Measurements from ENCODE around the gene LIMCH1.

Gene LIMCH1

GRCh38 chr4:41532882-41533281, 5.1 kb upstream of the LIMCH1 start:
- no peak for DNase-seq

DNA sequence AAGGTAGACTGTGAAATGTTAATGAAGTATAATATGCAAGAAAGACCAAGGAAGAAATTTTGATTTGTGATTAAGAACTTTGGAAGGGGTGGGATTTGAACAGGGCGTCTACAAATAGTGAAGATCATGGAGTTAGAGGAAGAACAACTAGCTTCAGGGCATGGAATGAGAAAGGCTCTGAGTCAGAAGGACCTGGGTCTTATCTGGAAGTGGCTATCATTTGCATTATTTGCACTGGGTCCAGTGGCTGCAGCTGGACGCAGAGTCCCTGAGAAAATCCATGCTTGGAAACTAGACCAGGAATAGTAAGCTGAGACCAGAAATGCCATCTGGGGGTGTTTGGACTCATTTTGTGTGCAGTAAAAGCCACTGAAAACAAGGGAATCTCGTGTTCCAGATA, 4.3 kb upstream of the LIMCH1 start:
- no peak for DNase-seq

DNA sequence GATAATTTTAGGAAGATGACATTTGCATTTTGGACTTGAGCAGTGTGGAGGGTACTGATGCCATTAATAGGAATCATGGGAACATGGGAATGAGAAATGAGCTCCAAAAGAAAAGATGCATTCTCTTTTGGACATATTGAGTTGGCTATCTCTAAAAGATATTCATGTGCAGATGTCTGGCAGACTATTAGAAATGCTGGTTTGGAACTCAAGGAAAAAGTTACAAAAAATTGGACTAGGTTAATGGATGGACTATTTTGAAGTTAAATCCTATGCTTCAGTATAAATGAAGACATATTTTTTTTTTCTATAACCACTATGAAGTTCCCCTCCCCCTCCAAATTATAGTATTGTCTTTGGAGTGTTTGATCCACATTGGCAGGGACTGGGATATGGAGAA, 3.6 kb upstream of the LIMCH1 start:
- DNase-seq, result no peak

GRCh38 chr4:41535911-41536371, 2.0 kb upstream of the LIMCH1 start:
- no peak for DNase-seq

GRCh38 chr4:41537292-41537890, 566 bp upstream of the LIMCH1 start:
- no peak for DNase-seq

DNA sequence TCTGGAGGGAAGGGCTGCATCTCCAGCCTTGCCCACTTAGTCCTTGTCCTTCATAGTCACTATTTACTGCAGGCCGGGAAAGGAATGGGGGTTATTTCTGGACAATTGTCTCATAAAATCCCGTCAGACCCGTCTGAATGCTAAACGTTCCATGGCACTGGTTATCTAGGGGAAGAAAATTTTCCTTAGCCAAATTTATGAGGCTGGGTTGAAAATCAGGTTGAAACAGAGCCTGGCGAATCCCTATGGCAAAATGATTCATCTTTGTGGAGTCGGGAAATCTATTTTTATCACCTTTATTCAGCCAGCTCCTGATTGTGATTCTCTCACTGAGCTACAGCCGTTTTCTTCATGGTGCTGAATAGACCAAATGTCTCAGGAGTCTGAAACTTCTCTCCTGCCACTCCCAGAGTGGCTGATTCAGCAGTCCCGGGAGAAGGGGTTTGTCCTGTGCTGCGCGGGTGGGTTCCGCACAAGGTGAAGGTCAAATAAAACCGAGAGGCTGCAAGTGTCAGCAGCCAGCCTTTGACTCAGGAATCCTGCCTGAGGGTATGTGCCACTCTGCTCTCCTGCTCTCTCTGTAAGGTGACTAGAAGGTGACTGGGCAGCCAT, 1.0 kb downstream of the LIMCH1 start:
- no peak for DNase-seq

DNA sequence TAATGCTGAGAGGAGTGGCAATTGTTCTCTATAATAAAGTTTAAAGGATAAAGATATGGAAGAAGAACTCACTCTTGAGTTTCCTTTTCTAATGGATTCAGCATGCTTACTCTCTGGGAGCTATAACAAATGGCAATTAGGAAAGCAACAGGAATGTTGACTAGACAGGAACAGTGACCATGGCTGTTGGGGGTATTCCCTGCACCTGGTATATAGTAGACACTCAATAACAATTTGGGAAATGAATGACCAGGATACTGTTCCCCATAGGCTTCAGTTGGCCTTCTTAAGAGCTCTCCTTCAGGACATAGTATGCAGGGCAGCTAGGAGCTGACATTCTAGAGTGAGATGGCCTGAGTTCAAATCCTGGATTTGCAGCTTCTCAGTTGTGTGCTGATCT, 1.8 kb downstream of the LIMCH1 start:
- no peak for DNase-seq

GRCh38 chr4:41540687-41541086, 2.7 kb downstream of the LIMCH1 start:
- DNase-seq, result no peak

DNA sequence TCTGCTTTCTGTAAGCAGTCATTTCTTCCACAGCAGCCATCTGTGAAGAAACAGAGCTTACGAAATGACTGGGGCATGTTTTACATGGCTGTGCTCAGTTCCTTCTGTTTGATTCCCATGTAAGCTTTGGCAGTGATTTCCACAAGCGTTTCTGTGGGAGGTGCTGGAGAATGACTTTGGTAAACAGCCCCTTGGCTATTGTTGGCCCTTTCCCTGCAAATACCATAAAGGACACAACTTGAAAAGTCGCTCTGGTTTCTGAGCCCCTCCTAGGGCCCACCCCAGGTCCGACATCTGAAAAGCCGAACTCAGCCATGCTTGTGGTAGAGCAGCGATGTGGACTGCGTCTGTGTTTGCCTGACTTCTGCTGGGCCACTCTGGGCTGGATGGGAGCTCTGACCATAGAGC, 3.7 kb downstream of the LIMCH1 start:
- DNase-seq, result no peak

- no peak for DNase-seq
Observed at GRCh38 chr4:41542526-41543275, 4.7 kb downstream of the LIMCH1 start.

DNA sequence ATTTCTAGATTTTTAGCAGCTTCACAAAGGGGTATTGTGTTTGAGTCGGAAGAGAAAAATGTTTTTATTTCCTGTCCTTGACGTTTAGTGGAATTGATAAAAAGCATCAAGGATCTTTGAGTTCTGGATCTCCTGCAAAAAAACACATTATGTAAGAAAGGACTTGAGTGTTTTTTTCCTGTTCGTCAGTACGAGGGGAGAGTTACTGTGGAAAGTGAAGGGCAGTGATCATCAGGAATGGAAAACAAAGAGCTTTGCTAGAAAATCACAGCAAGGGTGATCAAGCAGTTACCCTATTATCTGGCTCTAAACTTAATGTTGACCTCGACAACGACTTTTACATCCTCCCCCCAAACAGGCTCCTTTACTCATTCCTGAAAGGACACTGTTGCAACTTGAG, 7.3 kb downstream of the LIMCH1 start:
- DNase-seq, result no peak

DNA sequence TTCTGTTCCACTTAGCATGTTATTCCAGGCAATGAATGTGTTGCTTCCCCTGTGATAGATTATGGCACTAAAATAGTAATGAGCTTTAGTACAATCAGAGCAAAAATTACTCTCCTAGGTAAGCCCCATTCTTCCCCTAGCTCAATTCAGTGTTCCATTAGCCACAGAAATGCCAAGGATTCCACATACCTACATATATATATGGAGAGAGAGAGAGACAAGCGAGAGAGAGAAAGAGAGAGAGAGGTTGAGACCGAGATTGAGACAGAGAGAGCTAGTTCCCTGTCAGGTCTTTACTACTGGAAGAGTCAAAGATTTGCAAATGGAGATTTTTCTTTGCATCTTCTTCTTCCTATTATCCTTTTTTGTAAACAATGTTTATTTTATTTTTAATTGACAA, 8.7 kb downstream of the LIMCH1 start:
- no peak for DNase-seq

DNA sequence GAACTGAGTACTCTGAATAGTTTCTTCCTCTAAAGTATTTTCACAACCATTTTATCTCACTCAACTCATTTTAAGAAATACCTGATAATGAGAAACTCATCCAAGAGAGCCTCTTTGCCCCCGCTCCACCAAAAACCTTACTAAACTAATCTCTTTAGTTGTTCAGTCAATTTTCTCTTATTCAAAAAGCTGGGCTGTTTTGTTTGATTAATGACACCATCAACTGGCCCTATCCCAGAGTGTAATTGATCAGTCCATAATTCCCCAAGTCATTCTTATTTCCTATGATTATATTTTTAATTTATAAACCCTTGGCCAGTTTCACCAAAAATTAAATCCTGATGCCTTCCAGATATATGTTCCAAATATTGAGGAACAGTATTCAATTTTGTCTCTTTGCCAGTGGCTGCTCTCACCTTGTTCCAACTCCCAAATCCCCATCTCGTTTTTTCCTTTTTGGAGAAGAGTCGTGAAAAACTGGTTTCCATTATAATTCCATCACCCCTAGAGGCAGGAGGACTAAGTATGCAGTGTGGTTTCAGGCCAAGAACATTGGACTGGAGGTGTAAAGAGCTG, 10.4 kb downstream of the LIMCH1 start:
- no peak for DNase-seq

- no peak for DNase-seq
Observed at GRCh38 chr4:41549478-41549877, 11.5 kb downstream of the LIMCH1 start.

DNA sequence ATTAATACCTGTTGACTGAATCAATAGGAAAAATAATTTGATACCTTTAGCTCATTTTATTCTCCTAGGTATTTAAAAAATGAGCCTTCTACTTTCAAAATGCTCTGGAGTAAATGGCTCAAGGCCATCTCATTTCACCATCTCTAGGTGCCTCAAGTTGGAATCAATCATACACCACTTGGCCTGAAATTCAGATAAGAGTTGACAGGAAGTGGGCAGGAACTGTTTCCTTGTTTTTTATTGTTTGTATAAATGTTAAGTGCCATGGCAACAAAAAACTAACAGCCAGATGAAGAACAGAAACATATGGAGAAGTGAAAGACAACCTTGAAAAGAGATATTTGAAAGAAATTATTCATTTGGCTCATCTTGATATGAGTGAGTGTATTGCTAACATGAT, 12.4 kb downstream of the LIMCH1 start:
- DNase-seq, result no peak

DNA sequence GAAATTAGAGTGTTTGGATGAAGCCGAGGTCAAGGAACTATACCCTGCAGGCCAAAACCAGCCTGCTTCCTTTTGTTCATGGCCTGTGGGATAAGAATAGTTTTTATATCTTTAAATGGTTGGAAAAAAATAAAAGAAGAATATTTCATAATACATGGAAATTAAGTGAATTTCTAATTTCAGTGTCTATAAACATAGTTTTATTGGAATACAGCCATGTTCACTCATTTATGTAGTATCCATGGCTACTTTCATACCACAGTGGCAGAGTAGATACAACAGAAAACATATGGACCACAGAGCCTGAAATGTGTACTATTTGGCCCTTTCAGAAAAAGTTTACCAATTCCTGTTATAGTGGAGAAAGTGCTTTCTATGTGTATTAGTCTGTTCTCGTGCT, 13.6 kb downstream of the LIMCH1 start:
- DNase-seq, result no peak

DNA sequence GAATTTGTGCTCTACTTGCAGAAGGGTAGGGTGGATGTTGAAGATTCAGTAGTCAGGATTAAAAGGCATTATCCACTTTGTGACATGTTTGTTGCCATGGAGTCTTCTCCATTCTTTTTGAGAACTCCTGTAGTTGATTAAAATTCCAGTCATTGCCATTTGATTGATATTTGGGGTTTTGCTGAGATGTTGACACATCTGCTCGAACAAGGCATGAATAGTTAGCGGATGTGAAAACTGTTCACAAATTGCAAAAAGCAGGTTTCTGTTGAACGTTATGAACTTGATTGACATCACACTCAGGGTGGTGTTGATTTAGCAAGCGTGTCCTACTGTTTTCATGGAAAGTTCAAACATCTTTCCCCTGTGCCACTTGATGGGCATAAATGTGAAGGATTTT, 16.9 kb downstream of the LIMCH1 start:
- DNase-seq, result no peak

DNA sequence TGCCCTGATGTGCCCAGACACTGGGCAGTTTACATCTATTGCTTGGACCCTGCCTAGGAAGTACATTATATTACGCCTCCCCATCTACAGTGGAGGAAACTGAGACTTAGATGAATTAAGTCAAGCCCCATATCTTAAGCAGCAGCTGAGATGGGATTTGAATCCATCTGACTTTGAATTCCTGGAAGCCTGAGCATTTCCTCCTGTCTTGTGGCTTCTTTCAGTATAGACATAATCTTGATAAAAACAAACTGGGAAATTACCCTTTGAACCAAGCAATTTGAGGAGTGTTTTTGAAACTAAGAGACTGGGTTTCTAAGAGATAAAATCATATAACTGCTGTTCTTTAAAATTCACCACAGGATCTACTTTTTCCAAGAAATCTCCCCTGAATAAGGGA, 18.6 kb downstream of the LIMCH1 start:
- DNase-seq, result no peak

DNA sequence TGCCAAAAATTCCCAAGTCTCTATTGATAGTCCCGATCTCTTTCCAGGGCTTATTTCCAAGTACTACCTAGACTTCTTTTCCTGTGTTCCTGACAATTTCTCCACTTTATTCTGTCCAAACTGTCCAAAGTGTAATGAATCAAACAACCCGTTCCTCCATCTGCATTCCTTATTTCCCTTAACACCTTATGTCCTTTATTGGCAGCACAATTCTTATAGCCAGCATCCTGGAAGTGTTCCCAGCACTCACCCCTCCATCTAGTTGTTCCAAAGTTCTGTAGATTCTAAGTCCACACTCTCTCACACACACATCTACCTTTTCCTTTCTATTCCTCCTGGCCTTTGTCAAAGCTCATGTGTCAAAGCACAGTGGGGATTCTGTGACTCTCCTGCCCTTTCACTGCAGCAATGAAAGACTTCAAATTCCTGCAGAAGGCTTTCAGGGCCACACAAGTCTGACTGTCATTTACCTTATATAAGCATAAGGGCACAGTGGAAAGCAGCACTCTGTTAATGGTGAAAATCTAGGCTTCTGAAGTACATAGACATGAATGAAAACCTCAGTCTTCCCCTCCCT, 22.1 kb downstream of the LIMCH1 start:
- no peak for DNase-seq

GRCh38 chr4:41561244-41561643, 23.3 kb downstream of the LIMCH1 start:
- no peak for DNase-seq

GRCh38 chr4:41567186-41567585, 29.2 kb downstream of the LIMCH1 start:
- DNase-seq, result no peak

GRCh38 chr4:41568363-41568762, 30.4 kb downstream of the LIMCH1 start:
- DNase-seq, result no peak

- DNase-seq, result no peak
Observed at GRCh38 chr4:41569961-41570360, 32.0 kb downstream of the LIMCH1 start.

DNA sequence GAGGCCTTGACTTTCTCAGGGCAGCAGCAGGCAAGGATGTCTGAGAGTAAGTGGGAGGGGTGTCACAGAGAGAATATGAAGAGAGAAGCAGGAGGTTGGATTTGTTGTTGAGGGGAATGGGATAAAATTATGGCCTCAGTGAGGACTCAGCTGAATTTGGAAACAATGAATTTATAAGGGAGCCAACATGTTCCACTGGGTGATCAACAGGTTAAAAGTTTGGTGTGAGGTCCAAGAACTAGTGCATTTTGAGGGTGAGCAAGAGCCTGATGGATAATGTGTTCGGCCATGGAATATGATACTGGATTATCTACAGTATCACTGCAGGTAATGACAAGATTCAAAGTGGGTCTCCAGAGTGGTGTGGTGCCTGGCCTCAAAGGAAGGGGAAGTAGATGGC, 33.5 kb downstream of the LIMCH1 start:
- DNase-seq, result no peak
